ENCODE measurements around the gene CD19. TPM values are rescaled to one million over a fixed set of nuclear protein-coding genes. Genes with fewer than 3 reads are reported as not detected.

The CD19 gene
- total and polyA plus RNA-seq, 2 of the 8 experiments (the other 6 are each of a cell fraction or from before 2014, with no cell fraction given): 0.57 to 0.65 TPM

DNA sequence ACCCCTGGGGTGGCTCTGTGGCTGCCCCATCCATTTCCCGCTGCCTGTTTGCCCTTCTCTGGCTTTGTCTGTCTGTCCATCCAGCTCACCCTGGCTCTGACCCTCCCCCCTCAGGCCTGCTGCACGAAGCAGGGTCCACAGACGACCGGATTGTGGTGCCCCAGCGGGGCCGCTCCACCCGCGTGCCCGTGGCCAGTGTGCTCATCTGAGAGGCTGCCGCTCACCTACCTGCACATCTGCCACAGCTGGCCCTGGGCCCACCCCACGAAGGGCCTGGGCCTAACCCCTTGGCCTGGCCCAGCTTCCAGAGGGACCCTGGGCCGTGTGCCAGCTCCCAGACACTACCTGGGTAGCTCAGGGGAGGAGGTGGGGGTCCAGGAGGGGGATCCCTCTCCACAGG, 52.3 kb downstream of the CD19 start:
- no peak overlapping the region for H4K5ac ChIP-seq (ENCODE audit: insufficient read length, low read depth, low read length)
- TF ChIP-seq TAF1 (IDR thresholded peaks at IDR 0.05; ENCODE audit: low read depth, low read length): no peak
- no peak for TF ChIP-seq MAX (IDR thresholded peaks at IDR 0.05)
- no peak for TF ChIP-seq JUN (IDR thresholded peaks at IDR 0.05; ENCODE audit: low read depth, low read length)
- no peak for TF ChIP-seq CBX8 (IDR thresholded peaks at IDR 0.05; ENCODE audit: borderline replicate concordance, low read depth, low read length)
- TF ChIP-seq CEBPB (IDR thresholded peaks at IDR 0.05; ENCODE audit: low read depth, low read length): no peak
- no peak for TF ChIP-seq EZH2 (IDR thresholded peaks at IDR 0.05; ENCODE audit: low read depth, low read length, severe bottlenecking)
- TF ChIP-seq TAF7 (optimal IDR thresholded peaks at IDR 0.05; ENCODE audit: borderline replicate concordance, low read depth, low read length): no peak
- DNase-seq (ENCODE audit: low read depth in 1 of 2, low spot score in 2 of 2) (no peak), FAIRE-seq (no peak)
- no peak overlapping the region for H3K18ac ChIP-seq (ENCODE audit: extremely low read depth, low read length)
- H2BK5ac ChIP-seq (ENCODE audit: low read depth, low read length): no peak overlapping the region
- 91% methylated on average over 11 of the region's 12 CpGs; no CpG with 5 or more reads in 1 of the 2 experiments for WGBS, 2 experiments (ENCODE audit: extremely low coverage in 1 of 2, insufficient coverage in 1 of 2, insufficient read length in 1 of 2, insufficient replicate concordance in 2 of 2, low coverage in 1 of 2, low lambda C conversion rate in 2 of 2, missing lambda C conversion rate in 1 of 2)
- ChIA-PET CTCF (ENCODE audit: partially characterized antibody) (interaction anchor here (1.0 to 4.0 kb wide), 4 partner anchors 9 to 19 kb away, joined by 3 to 14 read pairs (median 6); no protein-coding TSS in a partner anchor), POLR2A (ENCODE audit: partially characterized antibody) (no interaction called here)
- no peaks in the 10 kb centered on the region for H3K79me2 ChIP-seq (ENCODE audit: control insufficient read depth in 1 of 2, insufficient read depth in 2 of 2, low read length in 2 of 2)
- no peak overlapping the region for H3K4ac ChIP-seq (replicated peaks; ENCODE audit: insufficient read length, low read depth, low read length)
- H3K27ac ChIP-seq (ENCODE audit: low read depth, low read length): no peak overlapping the region
- H3K27me3 ChIP-seq (replicated peaks in 1 of 4; ENCODE audit: control insufficient read depth in 3 of 4, extremely low read depth in 1 of 4, insufficient read depth in 3 of 4, low read length in 3 of 4): no peaks in the 10 kb centered on the region
- no peak overlapping the region for H3K14ac ChIP-seq (ENCODE audit: insufficient read length)
- H2BK20ac ChIP-seq (ENCODE audit: low read length): no peak overlapping the region
- H3K4me3 ChIP-seq (ENCODE audit: extremely low read depth in 1 of 4, insufficient read depth in 2 of 4, low read depth in 3 of 4, low read length in 4 of 4): no peak overlapping the region
- no peak overlapping the region for H2AK5ac ChIP-seq (ENCODE audit: low read depth, low read length)
- H3K4me1 ChIP-seq (replicated peaks in 1 of 4; ENCODE audit: control insufficient read depth in 3 of 4, insufficient read depth in 4 of 4, low read length in 3 of 4): no peaks in the 10 kb centered on the region
- H4K20me1 ChIP-seq (replicated peaks in 1 of 2; ENCODE audit: control insufficient read depth in 1 of 2, insufficient read depth in 2 of 2, low read length in 2 of 2): no peaks in the 10 kb centered on the region
- no peak overlapping the region for H3K56ac ChIP-seq (replicated peaks; ENCODE audit: insufficient read length, low read depth, low read length)
- no peak overlapping the region for H2BK12ac ChIP-seq (ENCODE audit: low read depth, low read length)
- H2AFZ ChIP-seq (ENCODE audit: low read length): no peak overlapping the region
- peaks cover 5 to 7% of the 10 kb centered on the region in 2 experiments; a peak in 2 of 4 replicates for H3K9me3 ChIP-seq (ENCODE audit: insufficient read depth in 2 of 2, low read depth in 1 of 2, low read length in 1 of 2)
- H3K4me2 ChIP-seq (ENCODE audit: insufficient read depth in 1 of 2, low read depth in 2 of 2, low read length in 2 of 2): no peak overlapping the region
- H3K79me1 ChIP-seq (ENCODE audit: low read depth, low read length): no peaks in the 10 kb centered on the region
- H4K8ac ChIP-seq (ENCODE audit: extremely low read depth, insufficient read depth, low read length): peak overlapping the region; percentile 68; the same call in 1 of the 2 replicates
- H4K91ac ChIP-seq (replicated peaks; ENCODE audit: insufficient read length, low read length): no peak overlapping the region
- H2BK15ac ChIP-seq (ENCODE audit: low read length): no peak overlapping the region
- no peak overlapping the region for H2BK120ac ChIP-seq (replicated peaks; ENCODE audit: low read depth, low read length)
- H3K36me3 ChIP-seq (ENCODE audit: control insufficient read depth in 2 of 4, insufficient read depth in 4 of 4, low read length in 3 of 4): peaks cover 0 to 16% (median 4%) of the 10 kb centered on the region in 4 experiments; a peak in 4 of 8 replicates
- H3K23me2 ChIP-seq (ENCODE audit: low read depth, low read length): no peaks in the 10 kb centered on the region
- no peak overlapping the region for H3K9ac ChIP-seq (replicated peaks in 1 of 4; ENCODE audit: extremely low read depth in 1 of 4, low read depth in 3 of 4, low read length in 3 of 4)
- no peak overlapping the region for H3K23ac ChIP-seq (ENCODE audit: insufficient read length)

All from H1 (cell line).